Panc1 (cell line): Measurements from ENCODE around the gene TSPAN31.

Experiments used
- CTCF ChIP-seq: fragments of 450-650 bp; IDR thresholded peaks from 2 replicates; pipeline ENCODE4 v1.5.1; 2017; ENCODE audit warnings: mild to moderate bottlenecking
- POLR2AphosphoS5 ChIP-seq: IDR thresholded peaks from 2 replicates; pipeline ENCODE4 v1.6.1; 2012; ENCODE audit warnings: mild to moderate bottlenecking, low read depth, low read length, moderate library complexity

GRCh38 chr12:57744777-57745484 lies at the start of gene TSPAN31:
- no peak for TF ChIP-seq CTCF
- no peak; the same call in none of the 2 replicates for TF ChIP-seq POLR2AphosphoS5
